ENCODE data around the gene ATP8A1.
"Not testable (repeated sequence)": the region's sequence is repeated elsewhere in the genome, so short reads cannot be mapped to it uniquely, and the experiment has no call there.

ATP8A1 gene

GRCh38 chr4:42461216-42461615 is 195.7 kb downstream of the ATP8A1 start:
- not testable (repeated sequence) for DNase-seq

GRCh38 chr4:42460043-42460442 is 196.9 kb downstream of the ATP8A1 start:
- DNase-seq, result no peak

GRCh38 chr4:42458657-42459056 is 198.2 kb downstream of the ATP8A1 start:
- no peak for DNase-seq

- DNase-seq, result no peak
These were observed 202.0 kb downstream of the ATP8A1 start for GRCh38 chr4:42454755-42455420.

- no peak for DNase-seq
These were observed 203.3 kb downstream of the ATP8A1 start for GRCh38 chr4:42453612-42454011.

GRCh38 chr4:42452823-42453222 is 204.1 kb downstream of the ATP8A1 start:
- DNase-seq, result no peak

GRCh38 chr4:42446823-42447222 is 210.1 kb downstream of the ATP8A1 start:
- no peak for DNase-seq

- DNase-seq, result no peak
These were observed 211.9 kb downstream of the ATP8A1 start for GRCh38 chr4:42445038-42445437.

GRCh38 chr4:42442601-42443000 is 214.3 kb downstream of the ATP8A1 start:
- no peak for DNase-seq

GRCh38 chr4:42440083-42440482 is 216.8 kb downstream of the ATP8A1 start:
- DNase-seq, result no peak

- no peak for DNase-seq
These were observed 219.9 kb downstream of the ATP8A1 start for GRCh38 chr4:42436928-42437565.

GRCh38 chr4:42428036-42428435 is 228.9 kb downstream of the ATP8A1 start:
- no peak for DNase-seq

- DNase-seq, result no peak
These were observed 231.5 kb downstream of the ATP8A1 start for GRCh38 chr4:42425146-42426065.

- no peak for DNase-seq
These were observed 236.8 kb downstream of the ATP8A1 start for GRCh38 chr4:42420140-42420539.

- no peak for DNase-seq
These were observed 239.4 kb downstream of the ATP8A1 start for GRCh38 chr4:42417550-42417949.

GRCh38 chr4:42416017-42416416 is 240.9 kb downstream of the ATP8A1 start:
- DNase-seq, result no peak

- no peak for DNase-seq
These were observed 241.6 kb downstream of the ATP8A1 start for GRCh38 chr4:42415281-42415680.

GRCh38 chr4:42412251-42412650 is 244.7 kb downstream of the ATP8A1 start:
- DNase-seq, result no peak

- DNase-seq, result no peak
These were observed 245.1 kb downstream of the ATP8A1 start for GRCh38 chr4:42411803-42412202.

- DNase-seq, result no peak
These were observed 246.5 kb downstream of the ATP8A1 start for GRCh38 chr4:42410446-42410845.

- no peak for DNase-seq
These were observed 252.9 kb downstream of the ATP8A1 start for GRCh38 chr4:42404001-42404400.

- no peak for DNase-seq
These were observed 255.7 kb downstream of the ATP8A1 start for GRCh38 chr4:42401171-42401570.

GRCh38 chr4:42399393-42399792 is 257.5 kb downstream of the ATP8A1 start:
- DNase-seq, result no peak

- no peak for DNase-seq
These were observed 258.0 kb downstream of the ATP8A1 start for GRCh38 chr4:42398871-42399331.

Data from NCI-H345 (cell line).